Stimulated activated CD4-positive, alpha-beta T cell treated with anti-CD3 and anti-CD28 coated beads, Interleukin-12 subunit alpha, Interleukin-12 subunit beta, amount 100 ng/mL, for 4 hours (primary cell): Measurements from ENCODE around the gene SEMA4D.

Experiments used
- DNase-seq: peaks from one replicate; pipeline ENCODE4 v3.0.0-alpha.2; 2020

The SEMA4D gene

GRCh38 chr9:89402695-89403427 lies 95.1 kb downstream of the SEMA4D start:
- no peak for DNase-seq

GRCh38 chr9:89400403-89401116 lies 97.4 kb downstream of the SEMA4D start:
- no peak for DNase-seq

GRCh38 chr9:89398621-89399020 lies 99.3 kb downstream of the SEMA4D start:
- DNase-seq: no peak

- no peak for DNase-seq
These were observed 100.4 kb downstream of the SEMA4D start for GRCh38 chr9:89397471-89397870.

GRCh38 chr9:89395931-89396710 lies 101.8 kb downstream of the SEMA4D start:
- no peak for DNase-seq

GRCh38 chr9:89394412-89394811 lies 103.5 kb downstream of the SEMA4D start:
- DNase-seq: no peak

- no peak for DNase-seq
These were observed 106.3 kb downstream of the SEMA4D start for GRCh38 chr9:89391585-89391984.

- DNase-seq: no peak
These were observed 107.3 kb downstream of the SEMA4D start for GRCh38 chr9:89390578-89391116.

GRCh38 chr9:89390068-89390555 lies 107.8 kb downstream of the SEMA4D start:
- no peak for DNase-seq

- no peak for DNase-seq
These were observed 109.1 kb downstream of the SEMA4D start for GRCh38 chr9:89388868-89389177.

GRCh38 chr9:89388084-89388867 lies 109.6 kb downstream of the SEMA4D start:
- no peak for DNase-seq

- DNase-seq: no peak
These were observed 110.6 kb downstream of the SEMA4D start for GRCh38 chr9:89387197-89387849.

- no peak for DNase-seq
These were observed 111.1 kb downstream of the SEMA4D start for GRCh38 chr9:89386797-89387196.

- no peak for DNase-seq
These were observed 111.7 kb downstream of the SEMA4D start for GRCh38 chr9:89386206-89386605.

GRCh38 chr9:89384783-89385182 lies 113.1 kb downstream of the SEMA4D start:
- DNase-seq: no peak

- no peak for DNase-seq
These were observed 114.1 kb downstream of the SEMA4D start for GRCh38 chr9:89383721-89384300.

GRCh38 chr9:89383030-89383720 lies 114.7 kb downstream of the SEMA4D start:
- no peak for DNase-seq

GRCh38 chr9:89382026-89382986 lies 115.6 kb downstream of the SEMA4D start:
- DNase-seq: no peak

GRCh38 chr9:89381308-89381609 lies 116.7 kb downstream of the SEMA4D start:
- DNase-seq: no peak
